Caco-2 (cell line): ENCODE data around the gene PHF21A. TPM values are rescaled to one million over a fixed set of nuclear protein-coding genes. Genes with fewer than 3 reads are reported as not detected.

Experiments used
- BruUV-seq: library from RNA; stranded (reverse); fragments of 400-500 nt; replicated peaks from 2 replicates; lab custom pipeline; 2021; lab: Mats Ljungman, UMichigan
- CTCF ChIA-PET: fragments of 300-600 bp; sonication (Branson Sonifier 250); formaldehyde crosslinking; loops from one replicate; lab custom pipeline; 2022; ENCODE audit warnings: antibody characterized with exemption; lab: Charles Lee
- POLR2A ChIA-PET: fragments of 300-600 bp; sonication (Branson Sonifier 250); formaldehyde crosslinking; loops from one replicate; lab custom pipeline; 2022; ENCODE audit warnings: antibody characterized with exemption; lab: Charles Lee
- DNase-seq, 2 experiments: peaks; one replicate each; pipeline versions ENCODE4 v3.0.0 to v3.0.0-alpha.2; 2020 to 2022
- H3K27me3 ChIP-seq: replicated peaks from 2 replicates; pipeline ENCODE4 v1.6.0; 2011; ENCODE audit warnings: low read length; ENCODE audit not compliant: control insufficient read depth, insufficient read depth
- H3K36me3 ChIP-seq: 2 replicates; pipeline ENCODE4 v1.5.1; 2011; ENCODE audit warnings: low read length; ENCODE audit not compliant: control insufficient read depth, insufficient read depth
- H3K4me1 ChIP-seq: fragments of 250-450 bp; sonication (Bioruptor Pico); 2 replicates; pipeline ENCODE4 v1.5.1; 2020; ENCODE audit warnings: mild to moderate bottlenecking
- H3K4me3 ChIP-seq: 2 replicates; pipeline ENCODE4 v1.5.1; 2011; ENCODE audit warnings: low read depth, mild to moderate bottlenecking, control low read depth, low read length
- H3K9me3 ChIP-seq: fragments of 250-450 bp; sonication (Bioruptor Pico); 2 replicates; pipeline ENCODE4 v1.5.1; 2020; ENCODE audit warnings: mild to moderate bottlenecking, moderate library complexity
- H3K27ac Mint-ChIP-seq: one replicate; pipeline ENCODE4 v1.8.0; 2022; ENCODE audit warnings: mixed read lengths; ENCODE audit not compliant: unreplicated experiment
- H3K27me3 Mint-ChIP-seq: one replicate; pipeline ENCODE4 v1.8.0; 2022; ENCODE audit warnings: mixed read lengths; ENCODE audit not compliant: insufficient read depth, unreplicated experiment
- H3K36me3 Mint-ChIP-seq: one replicate; pipeline ENCODE4 v1.8.0; 2022; ENCODE audit warnings: mild to moderate bottlenecking, mixed read lengths; ENCODE audit not compliant: insufficient read depth, unreplicated experiment
- H3K4me1 Mint-ChIP-seq: one replicate; pipeline ENCODE4 v1.8.0; 2022; ENCODE audit warnings: low read depth, mixed read lengths; ENCODE audit not compliant: unreplicated experiment
- H3K4me3 Mint-ChIP-seq: one replicate; pipeline ENCODE4 v1.8.0; 2022; ENCODE audit warnings: mild to moderate bottlenecking, moderate library complexity, mixed read lengths; ENCODE audit not compliant: unreplicated experiment
- H3K9me3 Mint-ChIP-seq: one replicate; pipeline ENCODE4 v1.8.0; 2022; ENCODE audit warnings: mixed read lengths; ENCODE audit not compliant: unreplicated experiment
- intact Hi-C: fragments of 100-400 bp; cut with micrococcal nuclease; formaldehyde crosslinking; loops from one replicate; pipeline ENCODE4 v1.10.0; 2022; ENCODE audit not compliant: unreplicated experiment
- total RNA-seq: library from RNA; stranded (reverse); gene quantifications from 2 replicates; pipeline ENCODE4 v1.2.3, GENCODE V29; 2022
- TF ChIP-seq, protein P1 (sequence below), 2 experiments: fragments of 200-600 bp in 1 of 2; IDR thresholded peaks; 1 replicate in 1 of 2; 2 replicates in 1 of 2; pipeline versions ENCODE4 v1.5.1 to v1.8.0; 2011 to 2022; ENCODE audit warnings: antibody characterized with exemption in 1 of 2, control low read depth in 1 of 2, inconsistent platforms in 1 of 2, low read depth in 1 of 2, low read length in 1 of 2, mild to moderate bottlenecking in 1 of 2, moderate library complexity in 1 of 2; ENCODE audit not compliant: insufficient read depth in 1 of 2, severe bottlenecking in 1 of 2, unreplicated experiment in 1 of 2

The PHF21A gene
- total RNA-seq, 1 experiment from 2014 or later: 20.0 TPM

GRCh38 chr11:46075928-46076327 is 45.3 kb downstream of the PHF21A start:
- Mint-ChIP-seq H3K4me1 (peaks cover 6% of the 10 kb centered on the region), H3K27me3 (no peaks in the 10 kb centered on the region), H3K4me3 (no peak overlapping the region), H3K27ac (no peak overlapping the region), H3K9me3 (no peaks in the 10 kb centered on the region), H3K36me3 (no peaks in the 10 kb centered on the region)
- Histone ChIP-seq H3K4me3 (no peak overlapping the region), H3K36me3 (no peaks in the 10 kb centered on the region), H3K27me3 (no peaks in the 10 kb centered on the region), H3K4me1 (no peaks in the 10 kb centered on the region), H3K9me3 (no peaks in the 10 kb centered on the region)
- ChIA-PET CTCF (interaction anchor here (0.6 kb wide), 1 partner anchor 20 kb away, joined by 3 read pairs; no protein-coding TSS in a partner anchor), POLR2A (no interaction called here)
- intact Hi-C loops: no loop called here
- DNase-seq: peak in 1 of 2 experiments; percentile 5
- TF ChIP-seq, protein P1, sequence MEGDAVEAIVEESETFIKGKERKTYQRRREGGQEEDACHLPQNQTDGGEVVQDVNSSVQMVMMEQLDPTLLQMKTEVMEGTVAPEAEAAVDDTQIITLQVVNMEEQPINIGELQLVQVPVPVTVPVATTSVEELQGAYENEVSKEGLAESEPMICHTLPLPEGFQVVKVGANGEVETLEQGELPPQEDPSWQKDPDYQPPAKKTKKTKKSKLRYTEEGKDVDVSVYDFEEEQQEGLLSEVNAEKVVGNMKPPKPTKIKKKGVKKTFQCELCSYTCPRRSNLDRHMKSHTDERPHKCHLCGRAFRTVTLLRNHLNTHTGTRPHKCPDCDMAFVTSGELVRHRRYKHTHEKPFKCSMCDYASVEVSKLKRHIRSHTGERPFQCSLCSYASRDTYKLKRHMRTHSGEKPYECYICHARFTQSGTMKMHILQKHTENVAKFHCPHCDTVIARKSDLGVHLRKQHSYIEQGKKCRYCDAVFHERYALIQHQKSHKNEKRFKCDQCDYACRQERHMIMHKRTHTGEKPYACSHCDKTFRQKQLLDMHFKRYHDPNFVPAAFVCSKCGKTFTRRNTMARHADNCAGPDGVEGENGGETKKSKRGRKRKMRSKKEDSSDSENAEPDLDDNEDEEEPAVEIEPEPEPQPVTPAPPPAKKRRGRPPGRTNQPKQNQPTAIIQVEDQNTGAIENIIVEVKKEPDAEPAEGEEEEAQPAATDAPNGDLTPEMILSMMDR (IDR thresholded peaks at IDR 0.05; ENCODE audit: insufficient read depth in 1 of 2, low read depth in 1 of 2, low read length in 1 of 2, severe bottlenecking in 1 of 2, unreplicated experiment in 1 of 2): peak in 1 of 2 experiments; percentile 26
- BruUV-seq: no TSS peak

- no peak overlapping the region for H3K4me3 ChIP-seq
- no peaks in the 10 kb centered on the region for H3K36me3 Mint-ChIP-seq
- no TSS peak for BruUV-seq
- ChIA-PET POLR2A (no interaction called here), CTCF (no interaction called here)
- no peaks in the 10 kb centered on the region for H3K9me3 ChIP-seq
- H3K9me3 Mint-ChIP-seq: no peaks in the 10 kb centered on the region
- H3K36me3 ChIP-seq: no peaks in the 10 kb centered on the region
- H3K4me1 Mint-ChIP-seq: peaks cover 6% of the 10 kb centered on the region
- TF ChIP-seq, protein P1 (IDR thresholded peaks at IDR 0.05; ENCODE audit: insufficient read depth in 1 of 2, low read depth in 1 of 2, low read length in 1 of 2, severe bottlenecking in 1 of 2, unreplicated experiment in 1 of 2): no peak
- H3K4me1 ChIP-seq: no peaks in the 10 kb centered on the region
- no peak overlapping the region for H3K27ac Mint-ChIP-seq
- H3K4me3 Mint-ChIP-seq: no peak overlapping the region
- H3K27me3 Mint-ChIP-seq: no peaks in the 10 kb centered on the region
- no peak for DNase-seq
- intact Hi-C loops: no loop called here
- H3K27me3 ChIP-seq: no peaks in the 10 kb centered on the region
These were observed 46.1 kb downstream of the PHF21A start for GRCh38 chr11:46075168-46075567.

DNA sequence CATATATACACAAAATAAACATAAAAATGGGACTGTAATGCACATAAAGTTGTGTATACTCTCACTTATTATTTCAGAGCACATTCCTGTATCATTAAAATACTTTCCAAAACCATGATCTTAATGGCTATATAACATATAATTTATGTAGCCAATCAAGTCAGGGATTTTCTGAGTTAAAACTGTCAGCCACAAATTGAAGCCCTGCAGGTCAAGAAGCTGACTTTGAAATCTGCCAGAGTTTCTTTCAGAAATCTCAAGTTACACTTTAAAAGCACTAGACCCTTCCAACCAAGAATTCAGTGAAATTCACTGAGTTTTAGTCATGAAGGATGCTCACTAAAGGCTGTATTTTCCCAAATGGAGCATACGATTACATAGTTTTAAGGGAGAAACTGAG is 47.6 kb downstream of the PHF21A start:
- Mint-ChIP-seq H3K27me3 (no peaks in the 10 kb centered on the region), H3K27ac (no peak overlapping the region), H3K9me3 (no peaks in the 10 kb centered on the region), H3K36me3 (no peaks in the 10 kb centered on the region), H3K4me3 (no peak overlapping the region), H3K4me1 (no peaks in the 10 kb centered on the region)
- intact Hi-C loops: no loop called here
- H3K4me3 ChIP-seq: no peak overlapping the region
- ChIA-PET CTCF (no interaction called here), POLR2A (no interaction called here)
- TF ChIP-seq, protein P1 (IDR thresholded peaks at IDR 0.05; ENCODE audit: insufficient read depth in 1 of 2, low read depth in 1 of 2, low read length in 1 of 2, severe bottlenecking in 1 of 2, unreplicated experiment in 1 of 2): no peak
- H3K9me3 ChIP-seq: no peaks in the 10 kb centered on the region
- no peaks in the 10 kb centered on the region for H3K36me3 ChIP-seq
- no peak for DNase-seq
- no TSS peak for BruUV-seq
- no peaks in the 10 kb centered on the region for H3K27me3 ChIP-seq
- no peaks in the 10 kb centered on the region for H3K4me1 ChIP-seq
